Measurements from ENCODE around the gene FRMD6.

The FRMD6 gene

DNA sequence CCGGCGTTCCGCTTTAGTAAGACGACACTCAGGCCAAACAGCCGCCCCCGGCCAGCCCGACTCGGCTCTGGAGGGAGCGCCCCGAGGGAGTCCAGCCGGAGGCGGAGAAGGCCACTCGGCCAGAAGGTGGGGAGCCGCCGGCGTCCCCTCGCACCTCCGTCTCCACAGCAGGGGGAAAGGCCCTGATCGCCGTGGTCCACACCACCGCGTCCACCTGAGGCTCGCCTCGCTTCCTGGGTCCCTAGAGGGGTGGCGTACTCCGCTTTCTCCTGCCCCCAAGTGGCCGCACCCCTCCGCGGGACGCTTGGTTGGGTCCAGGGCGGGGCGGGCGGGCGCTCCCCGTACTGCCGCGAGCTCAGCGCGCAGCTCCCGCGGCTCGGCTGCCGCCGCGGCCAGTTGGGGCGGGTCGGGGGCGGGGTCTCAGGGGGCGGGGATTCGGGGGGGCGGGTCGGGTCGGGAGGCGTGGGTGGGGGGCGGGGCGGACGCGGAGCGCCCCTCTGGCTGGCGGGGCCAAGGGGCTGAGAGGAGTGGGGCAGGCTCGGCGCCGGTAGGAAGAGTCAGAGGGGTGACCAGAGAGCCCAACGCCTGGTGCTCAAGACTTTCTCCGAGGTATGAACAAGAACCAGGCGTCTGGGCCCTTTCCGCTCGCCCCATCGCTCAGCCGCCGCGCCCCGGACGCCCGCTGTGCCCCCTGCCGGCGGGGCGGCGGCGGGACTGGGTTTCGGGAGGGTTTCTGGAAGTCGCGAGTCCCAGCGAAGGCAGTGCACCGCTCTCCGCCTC, at the start of gene FRMD6:
TSS of gene FRMD6 (plus strand) at position 523 of the 780 bp plus-strand sequence. CDS start 37,927 bp downstream, outside the sequence.
- FAIRE-seq (no peak), DNase-seq (ENCODE audit: insufficient read length, low spot score) (peak; percentile 56)
- peak; percentile 47 for TF ChIP-seq CTCF (IDR thresholded peaks at IDR 0.05; ENCODE audit: insufficient read depth, missing control alignments)

DNA sequence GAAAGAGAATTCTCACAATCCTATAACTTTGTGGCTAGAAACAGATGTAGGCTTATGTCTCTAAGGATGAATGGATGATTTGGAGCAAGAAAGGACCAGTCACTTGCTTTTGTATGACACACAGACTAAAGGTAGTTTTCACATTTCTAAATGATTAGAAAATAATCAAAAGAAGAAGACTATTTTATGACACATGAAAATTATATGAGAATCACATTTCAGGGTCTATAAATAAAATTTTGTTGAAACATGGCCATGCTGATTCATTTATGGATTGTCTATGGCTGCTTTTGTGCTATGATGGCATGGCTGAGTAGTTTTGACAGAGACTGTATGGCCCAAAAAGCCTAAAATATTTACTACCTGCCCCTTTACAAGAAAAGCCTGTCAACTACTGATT, 49.4 kb upstream of the FRMD6 start:
- no peak for TF ChIP-seq CTCF (IDR thresholded peaks at IDR 0.05; ENCODE audit: insufficient read depth, missing control alignments)
- no peak for FAIRE-seq
- DNase-seq (ENCODE audit: insufficient read length, low spot score), result no peak

DNA sequence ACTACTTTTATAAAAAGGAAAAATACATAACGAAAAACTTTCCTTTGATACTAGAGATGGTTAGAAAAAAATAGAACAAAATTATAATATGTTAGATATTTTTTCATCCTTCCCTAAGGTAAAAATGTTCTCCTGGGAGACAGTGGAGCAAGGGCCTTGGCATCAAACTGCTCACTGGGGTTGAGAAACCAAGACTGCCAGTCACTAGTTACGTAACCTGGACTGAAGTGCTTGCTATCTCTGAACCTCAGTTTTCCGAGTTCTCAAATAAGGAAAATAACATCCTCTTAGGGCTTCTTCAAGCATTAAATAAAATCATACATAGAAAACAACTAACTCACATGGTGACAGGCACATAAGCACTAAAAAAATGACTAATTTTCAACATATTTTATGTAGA, 48.2 kb upstream of the FRMD6 start:
- TF ChIP-seq CTCF (IDR thresholded peaks at IDR 0.05; ENCODE audit: insufficient read depth, missing control alignments), result no peak
- FAIRE-seq (no peak), DNase-seq (ENCODE audit: insufficient read length, low spot score) (no peak)

- DNase-seq (ENCODE audit: insufficient read length, low spot score), result no peak
- no peak for FAIRE-seq
These were observed 47.6 kb upstream of the FRMD6 start for GRCh38 chr14:51604073-51604472.

DNA sequence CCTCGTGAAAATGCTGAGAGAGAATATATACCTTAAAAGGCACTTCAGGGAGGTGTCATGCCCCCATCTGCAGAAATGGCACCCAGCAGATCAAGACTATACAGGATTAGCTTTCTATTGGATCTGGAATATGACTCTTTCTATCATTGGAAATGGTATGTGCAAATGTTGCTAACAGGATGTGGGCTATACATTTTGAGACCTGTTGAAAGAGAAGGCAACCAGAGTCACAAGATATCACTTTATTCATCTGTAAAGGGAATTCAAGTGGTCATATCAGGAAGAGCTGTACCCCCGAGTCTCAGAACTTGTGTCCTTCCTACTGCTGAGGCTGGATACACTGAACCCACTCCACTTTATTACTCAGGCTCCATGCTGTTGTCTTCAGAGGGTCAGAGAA, 46.1 kb upstream of the FRMD6 start:
- no peak for TF ChIP-seq CTCF (IDR thresholded peaks at IDR 0.05; ENCODE audit: insufficient read depth, missing control alignments)
- no peak for FAIRE-seq
- DNase-seq (ENCODE audit: insufficient read length, low spot score), result no peak

More at GRCh38 chr14:51604073-51604472, 47.6 kb upstream of the FRMD6 start:
- no peak for TF ChIP-seq CTCF (IDR thresholded peaks at IDR 0.05; ENCODE audit: insufficient read depth, missing control alignments)

DNA sequence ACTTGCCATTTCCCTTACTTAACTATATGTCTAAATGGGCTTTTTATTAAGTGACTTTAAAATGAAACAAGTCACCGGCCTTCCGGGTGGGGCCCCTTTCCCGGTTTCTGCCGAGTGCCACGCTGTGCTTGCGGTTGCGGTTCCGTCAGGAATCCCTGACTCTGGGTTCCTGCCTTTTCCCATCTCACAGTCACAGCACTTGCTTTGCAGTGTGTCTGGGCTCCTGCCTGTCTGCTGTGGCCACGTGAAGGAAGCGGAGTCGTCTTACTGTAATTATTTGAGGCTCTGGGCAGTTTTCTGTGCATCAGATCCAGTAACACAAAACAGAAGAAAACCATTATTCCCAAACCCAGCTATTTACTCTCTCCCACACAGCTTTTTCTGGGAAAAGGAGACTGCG, 44.0 kb upstream of the FRMD6 start:
- DNase-seq (ENCODE audit: insufficient read length, low spot score) (no peak), FAIRE-seq (no peak)
- no peak for TF ChIP-seq CTCF (IDR thresholded peaks at IDR 0.05; ENCODE audit: insufficient read depth, missing control alignments)

DNA sequence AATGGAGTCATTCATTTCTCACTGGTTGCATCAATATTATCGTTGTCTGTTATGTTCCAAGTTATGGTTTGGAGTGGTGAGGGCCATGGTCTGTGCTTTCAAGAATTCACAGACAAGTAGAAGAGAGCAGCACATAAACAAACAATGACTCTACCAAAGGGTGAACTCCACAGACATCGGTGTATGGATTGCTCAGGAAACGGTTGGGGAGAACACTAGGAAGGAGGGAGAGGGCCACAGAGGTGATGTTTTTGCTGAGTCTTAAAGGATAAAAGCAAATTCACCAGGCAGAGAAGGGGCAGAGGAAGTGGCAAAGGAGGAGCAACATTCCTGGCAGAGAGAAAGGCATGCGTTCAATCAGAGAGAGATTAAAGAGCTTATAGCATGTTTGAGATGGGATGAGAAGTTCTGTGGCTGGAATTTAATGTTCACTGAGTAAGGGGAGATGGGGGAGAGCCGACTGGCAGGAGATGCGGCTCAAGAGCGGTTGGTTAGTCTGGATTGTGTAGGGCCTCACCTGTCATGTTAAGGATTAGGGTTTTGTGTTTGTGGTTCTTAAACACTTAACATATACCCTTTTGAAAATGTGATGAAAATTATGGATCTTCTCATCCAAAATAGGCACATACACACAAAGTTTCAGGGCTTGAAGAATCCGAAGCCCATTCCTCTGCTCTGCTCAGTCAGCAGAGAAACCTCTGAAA, 42.3 kb upstream of the FRMD6 start:
- DNase-seq (ENCODE audit: insufficient read length, low spot score) (no peak), FAIRE-seq (no peak)
- no peak for TF ChIP-seq CTCF (IDR thresholded peaks at IDR 0.05; ENCODE audit: insufficient read depth, missing control alignments)

All from D721Med (cell line).